ENCODE measurements around the gene PXDN. TPM values are rescaled to one million over a fixed set of nuclear protein-coding genes. Genes with fewer than 3 reads are reported as not detected.
A peak's percentile ranks its signal among the peaks of the same experiment; 100 is the strongest.

The PXDN gene
- total and polyA plus RNA-seq, 11 donors = 5.9 to 83.7 (median 28.2) TPM

GRCh38 chr2:1709946-1710560 lies 34.3 kb downstream of the PXDN start:
- intact Hi-C loops (cut with DNase I) = loop anchor here in 7 of 10 donors (2.0 to 5.0 kb wide), 4 partner anchors 32 to 37 kb away; partner anchors contain the start of gene PXDN (in 4 of the 7)
- H3K4me1 ChIP-seq = peaks cover 3 to 71% (median 51%) of the 10 kb centered on the region in 12 donors
- no peaks in the 10 kb centered on the region for H3K9me3 ChIP-seq
- peak overlapping the region in 1 of 12 donors; percentile 81 for H3K27ac ChIP-seq
- no peak for ATAC-seq
- WGBS, 4 donors = 83 to 88% (median 84%) methylated on average over 14 to 15 of the region's 15 CpGs
- no peaks in the 10 kb centered on the region for H3K36me3 ChIP-seq
- DNase-seq = no peak
- no peak overlapping the region for H3K4me3 ChIP-seq
- TF ChIP-seq CTCF (IDR thresholded peaks at IDR 0.05) = no peak
- TF ChIP-seq POLR2A (IDR thresholded peaks at IDR 0.05) = no peak
- H3K27me3 ChIP-seq = no peaks in the 10 kb centered on the region

GRCh38 chr2:1709335-1709605 lies 35.0 kb downstream of the PXDN start:
- Histone ChIP-seq H3K27ac (peak overlapping the region in 6 of 12 donors; percentile 61 to 83 (median 76)), H3K9me3 (no peaks in the 10 kb centered on the region), H3K4me3 (no peak overlapping the region), H3K36me3 (no peaks in the 10 kb centered on the region), H3K4me1 (peaks cover 0 to 65% (median 46%) of the 10 kb centered on the region in 12 donors), H3K27me3 (no peaks in the 10 kb centered on the region)
- no peak for ATAC-seq
- 69 to 85% (median 79%) methylated on average over 8 of the region's 8 CpGs for WGBS, 4 donors
- TF ChIP-seq CTCF (IDR thresholded peaks at IDR 0.05) (no peak), POLR2A (IDR thresholded peaks at IDR 0.05) (no peak)
- intact Hi-C loops (cut with DNase I) = loop anchor here in 6 of 10 donors (2.0 to 5.0 kb wide), 3 partner anchors 33 to 38 kb away; partner anchors contain the start of gene PXDN (in 4 of the 6)
- no peak for DNase-seq

GRCh38 chr2:1708476-1709334 lies 35.6 kb downstream of the PXDN start:
- intact Hi-C loops (cut with DNase I) = loop anchor here in 6 of 10 donors (2.0 to 5.0 kb wide), 3 partner anchors 34 to 38 kb away; partner anchors contain the start of gene PXDN (in 4 of the 6)
- WGBS, 4 donors = 40 to 59% (median 47%) methylated on average over 28 to 34 of the region's 34 CpGs

More at GRCh38 chr2:1708476-1709334, 35.6 kb downstream of the PXDN start:
- Histone ChIP-seq H3K36me3 (no peaks in the 10 kb centered on the region), H3K4me3 (peak overlapping the region in 6 of 12 donors; percentile 3 to 28 (median 10)), H3K9me3 (no peaks in the 10 kb centered on the region), H3K27ac (peak overlapping the region; percentile 54 to 88 (median 79)), H3K4me1 (peaks cover 0 to 60% (median 40%) of the 10 kb centered on the region in 12 donors), H3K27me3 (no peaks in the 10 kb centered on the region)
- TF ChIP-seq POLR2A (IDR thresholded peaks at IDR 0.05) (no peak), CTCF (IDR thresholded peaks at IDR 0.05) (peak in 3 of 12 donors; percentile 13 to 56 (median 20))
- ATAC-seq = peak in 3 of 4 donors; percentile 19 to 68 (median 34)
- peak in 1 of 5 donors; percentile 48 for DNase-seq

Measured in heart left ventricle (tissue), 16 donors.